ENCODE results near the gene PTGES.

The PTGES gene

GRCh38 chr9:129718647-129719046 is 34.2 kb downstream of the PTGES start:
- H3K9me3 ChIP-seq: no peaks in the 10 kb centered on the region
- H3K36me3 ChIP-seq: no peaks in the 10 kb centered on the region
- H3K4me3 ChIP-seq (ENCODE audit: low read depth in 1 of 2, low read length in 1 of 2): no peak overlapping the region
- H3K27me3 ChIP-seq: peaks cover 46% of the 10 kb centered on the region
- H3K27ac ChIP-seq: no peak overlapping the region
- no peaks in the 10 kb centered on the region for H3K4me1 ChIP-seq (ENCODE audit: control insufficient read depth in 1 of 2, insufficient read depth in 1 of 2, low read depth in 1 of 2, low read length in 1 of 2)
- TF ChIP-seq CTCF (IDR thresholded peaks at IDR 0.05): no peak

GRCh38 chr9:129717991-129718390 is 34.9 kb downstream of the PTGES start:
- Histone ChIP-seq H3K27me3 (peaks cover 53% of the 10 kb centered on the region), H3K36me3 (no peaks in the 10 kb centered on the region), H3K9me3 (no peaks in the 10 kb centered on the region), H3K27ac (no peak overlapping the region), H3K4me1 (ENCODE audit: control insufficient read depth in 1 of 2, insufficient read depth in 1 of 2, low read depth in 1 of 2, low read length in 1 of 2) (no peaks in the 10 kb centered on the region), H3K4me3 (ENCODE audit: low read depth in 1 of 2, low read length in 1 of 2) (no peak overlapping the region)
- TF ChIP-seq CTCF (IDR thresholded peaks at IDR 0.05): no peak

- no peaks in the 10 kb centered on the region for H3K4me1 ChIP-seq (ENCODE audit: control insufficient read depth in 1 of 2, insufficient read depth in 1 of 2, low read depth in 1 of 2, low read length in 1 of 2)
- H3K27me3 ChIP-seq: peaks cover 72% of the 10 kb centered on the region
- TF ChIP-seq CTCF (IDR thresholded peaks at IDR 0.05): no peak
- no peaks in the 10 kb centered on the region for H3K9me3 ChIP-seq
- H3K36me3 ChIP-seq: no peaks in the 10 kb centered on the region
- no peak overlapping the region for H3K27ac ChIP-seq
- no peak overlapping the region for H3K4me3 ChIP-seq (ENCODE audit: low read depth in 1 of 2, low read length in 1 of 2)
Measured at GRCh38 chr9:129716091-129716490, 36.8 kb downstream of the PTGES start.

GRCh38 chr9:129714511-129715061 is 38.3 kb downstream of the PTGES start:
- H3K9me3 ChIP-seq: no peaks in the 10 kb centered on the region
- H3K4me1 ChIP-seq (ENCODE audit: control insufficient read depth in 1 of 2, insufficient read depth in 1 of 2, low read depth in 1 of 2, low read length in 1 of 2): no peaks in the 10 kb centered on the region
- no peaks in the 10 kb centered on the region for H3K36me3 ChIP-seq
- no peak for TF ChIP-seq CTCF (IDR thresholded peaks at IDR 0.05)
- no peak overlapping the region for H3K27ac ChIP-seq
- H3K27me3 ChIP-seq: peaks cover 80% of the 10 kb centered on the region
- no peak overlapping the region for H3K4me3 ChIP-seq (ENCODE audit: low read depth in 1 of 2, low read length in 1 of 2)

- no peak for TF ChIP-seq CTCF (IDR thresholded peaks at IDR 0.05)
- H3K4me3 ChIP-seq (ENCODE audit: low read depth in 1 of 2, low read length in 1 of 2): no peak overlapping the region
- H3K4me1 ChIP-seq (ENCODE audit: control insufficient read depth in 1 of 2, insufficient read depth in 1 of 2, low read depth in 1 of 2, low read length in 1 of 2): no peaks in the 10 kb centered on the region
Measured at GRCh38 chr9:129713402-129713679, 39.5 kb downstream of the PTGES start.

More at GRCh38 chr9:129713402-129713679, 39.5 kb downstream of the PTGES start:
- H3K27me3 ChIP-seq: peaks cover 67% of the 10 kb centered on the region
- H3K36me3 ChIP-seq: no peaks in the 10 kb centered on the region
- no peaks in the 10 kb centered on the region for H3K9me3 ChIP-seq
- H3K27ac ChIP-seq: no peak overlapping the region
